ENCODE data around the gene TESK2.
"Not testable (repeated sequence)": the region's sequence is repeated elsewhere in the genome, so short reads cannot be mapped to it uniquely, and the experiment has no call there.

Gene TESK2

GRCh38 chr1:45510036-45510971 is 19.3 kb upstream of the TESK2 start:
- DNase-seq = no peak

- no peak for DNase-seq
These were observed 17.6 kb upstream of the TESK2 start for GRCh38 chr1:45508295-45509151.

- DNase-seq = no peak
These were observed 16.9 kb upstream of the TESK2 start for GRCh38 chr1:45507893-45508292.

GRCh38 chr1:45507195-45507594 is 16.2 kb upstream of the TESK2 start:
- no peak for DNase-seq

GRCh38 chr1:45503462-45504360 is 12.7 kb upstream of the TESK2 start:
- DNase-seq = no peak

- DNase-seq = no peak
These were observed 10.5 kb upstream of the TESK2 start for GRCh38 chr1:45501505-45501859.

- no peak for DNase-seq
These were observed 8.4 kb upstream of the TESK2 start for GRCh38 chr1:45499415-45499769.

- DNase-seq = no peak
These were observed 7.3 kb upstream of the TESK2 start for GRCh38 chr1:45498279-45498678.

- DNase-seq = peak; percentile 72
These were observed 2.2 kb upstream of the TESK2 start for GRCh38 chr1:45493116-45493697.

- no peak for DNase-seq
These were observed 1.7 kb upstream of the TESK2 start for GRCh38 chr1:45492691-45493090.

GRCh38 chr1:45491487-45492260 is 711 bp upstream of the TESK2 start:
- DNase-seq = no peak

- DNase-seq = no peak
These were observed 790 bp downstream of the TESK2 start for GRCh38 chr1:45490121-45490625.

GRCh38 chr1:45489379-45489778 is 1.6 kb downstream of the TESK2 start:
- not testable (repeated sequence) for DNase-seq

- peak; percentile 51 for DNase-seq
These were observed 2.1 kb downstream of the TESK2 start for GRCh38 chr1:45488666-45489377.

- no peak for DNase-seq
These were observed 5.0 kb downstream of the TESK2 start for GRCh38 chr1:45485949-45486348.

GRCh38 chr1:45479039-45479748 is 11.8 kb downstream of the TESK2 start:
- DNase-seq = no peak

GRCh38 chr1:45478121-45478814 is 12.7 kb downstream of the TESK2 start:
- peak; percentile 54 for DNase-seq

- DNase-seq = peak; percentile 86
These were observed 13.3 kb downstream of the TESK2 start for GRCh38 chr1:45477646-45478045.

GRCh38 chr1:45474194-45474593 is 16.8 kb downstream of the TESK2 start:
- not testable (repeated sequence) for DNase-seq

Data from NCI-H1105 treated with DMSO at 0.1 percent for 48 hours (cell line).